Measurements from ENCODE around the gene FMN2.

DNA sequence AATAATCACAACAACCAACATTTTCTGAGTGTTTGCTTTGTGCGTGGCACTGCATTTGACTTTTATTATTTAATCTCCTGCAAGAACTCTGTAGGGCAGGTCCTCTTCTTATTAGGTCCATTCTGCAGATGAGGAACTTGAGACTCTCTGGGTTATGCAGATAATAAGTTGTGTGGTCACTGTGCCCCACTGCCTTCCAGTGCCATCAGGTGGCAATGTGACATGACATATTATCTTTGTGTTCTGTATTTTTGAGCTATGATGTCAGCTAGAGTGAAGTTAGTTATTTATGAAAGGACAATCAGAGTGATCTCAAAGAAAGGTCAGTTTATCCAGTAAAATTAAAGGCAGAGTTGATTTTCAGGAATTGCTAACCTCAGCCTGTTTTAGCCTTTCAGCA is 196.0 kb downstream of the FMN2 start:
- TF ChIP-seq, protein P1, sequence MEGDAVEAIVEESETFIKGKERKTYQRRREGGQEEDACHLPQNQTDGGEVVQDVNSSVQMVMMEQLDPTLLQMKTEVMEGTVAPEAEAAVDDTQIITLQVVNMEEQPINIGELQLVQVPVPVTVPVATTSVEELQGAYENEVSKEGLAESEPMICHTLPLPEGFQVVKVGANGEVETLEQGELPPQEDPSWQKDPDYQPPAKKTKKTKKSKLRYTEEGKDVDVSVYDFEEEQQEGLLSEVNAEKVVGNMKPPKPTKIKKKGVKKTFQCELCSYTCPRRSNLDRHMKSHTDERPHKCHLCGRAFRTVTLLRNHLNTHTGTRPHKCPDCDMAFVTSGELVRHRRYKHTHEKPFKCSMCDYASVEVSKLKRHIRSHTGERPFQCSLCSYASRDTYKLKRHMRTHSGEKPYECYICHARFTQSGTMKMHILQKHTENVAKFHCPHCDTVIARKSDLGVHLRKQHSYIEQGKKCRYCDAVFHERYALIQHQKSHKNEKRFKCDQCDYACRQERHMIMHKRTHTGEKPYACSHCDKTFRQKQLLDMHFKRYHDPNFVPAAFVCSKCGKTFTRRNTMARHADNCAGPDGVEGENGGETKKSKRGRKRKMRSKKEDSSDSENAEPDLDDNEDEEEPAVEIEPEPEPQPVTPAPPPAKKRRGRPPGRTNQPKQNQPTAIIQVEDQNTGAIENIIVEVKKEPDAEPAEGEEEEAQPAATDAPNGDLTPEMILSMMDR (IDR thresholded peaks at IDR 0.05) = no peak
- no peak for TF ChIP-seq POLR2A (IDR thresholded peaks at IDR 0.05)
- TF ChIP-seq EP300 (IDR thresholded peaks at IDR 0.05; ENCODE audit: low read depth) = no peak
- no peak for TF ChIP-seq POLR2AphosphoS5 (IDR thresholded peaks at IDR 0.05)
